GM06990 (cell line): Measurements from ENCODE around the gene EFNA1.

Experiments used
- DNase-seq: peaks from one replicate; pipeline ENCODE4 v3.0.0-alpha.2; 2011; ENCODE audit not compliant: insufficient read length; ENCODE audit errors: extremely low read depth
- H3K27me3 ChIP-seq: replicated peaks from 2 replicates; pipeline ENCODE4 v1.6.0; 2011; ENCODE audit warnings: low read length; ENCODE audit not compliant: control insufficient read depth, insufficient read depth
- H3K36me3 ChIP-seq: 2 replicates; pipeline ENCODE4 v1.5.1; 2011; ENCODE audit warnings: low read length; ENCODE audit not compliant: control insufficient read depth, insufficient read depth
- H3K4me3 ChIP-seq: replicated peaks from 2 replicates; pipeline ENCODE4 v1.5.1; 2011; ENCODE audit warnings: low read depth, mild to moderate bottlenecking, control low read depth, low read length
- CTCF ChIP-seq: IDR thresholded peaks from 2 replicates; pipeline ENCODE4 v1.5.1; 2011; ENCODE audit warnings: low read length, control low read depth, mild to moderate bottlenecking, inconsistent platforms; ENCODE audit not compliant: insufficient read depth, poor library complexity, severe bottlenecking

Gene EFNA1

GRCh38 chr1:155084722-155085503 is 42.8 kb upstream of the EFNA1 start:
- H3K4me3 ChIP-seq = peak overlapping the region; percentile 72
- no peaks in the 10 kb centered on the region for H3K36me3 ChIP-seq
- peaks cover 3% of the 10 kb centered on the region for H3K27me3 ChIP-seq
- TF ChIP-seq CTCF = peak; percentile 93
- DNase-seq = peak; percentile 98

DNA sequence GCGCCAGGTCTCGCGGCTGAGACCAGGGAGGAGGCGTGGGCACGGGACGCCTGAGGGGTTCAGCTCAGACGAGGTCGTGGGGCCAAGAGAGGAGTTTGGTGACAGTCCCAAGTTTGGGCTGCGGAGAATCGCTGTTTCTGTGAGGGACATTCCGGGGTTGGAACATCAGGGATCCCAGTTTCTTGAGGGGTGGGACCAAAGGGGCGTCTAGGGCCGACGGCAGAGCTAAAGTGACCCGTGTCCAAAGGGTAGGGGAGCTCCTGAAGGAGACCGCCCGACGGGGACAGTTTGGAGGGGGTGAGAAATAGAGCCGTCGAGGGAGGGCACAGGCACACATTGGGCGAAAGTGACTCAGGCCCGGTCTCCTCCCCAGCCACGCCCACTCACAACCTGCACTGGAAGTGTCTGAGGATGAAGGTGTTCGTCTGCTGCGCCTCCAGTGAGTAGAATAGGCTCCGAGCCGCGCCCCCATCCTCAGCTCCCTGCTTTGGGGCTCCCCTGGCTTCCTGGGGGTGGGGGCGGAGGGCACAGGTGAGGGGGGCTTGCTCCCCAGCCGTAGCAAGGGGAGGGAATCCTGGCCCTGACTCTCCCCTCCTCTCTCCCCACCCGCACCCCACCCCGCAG is 42.1 kb upstream of the EFNA1 start:
- Histone ChIP-seq H3K36me3 (no peaks in the 10 kb centered on the region), H3K4me3 (peak overlapping the region; percentile 72), H3K27me3 (peaks cover 3% of the 10 kb centered on the region)
- peak; percentile 55 for DNase-seq
- TF ChIP-seq CTCF = no peak

DNA sequence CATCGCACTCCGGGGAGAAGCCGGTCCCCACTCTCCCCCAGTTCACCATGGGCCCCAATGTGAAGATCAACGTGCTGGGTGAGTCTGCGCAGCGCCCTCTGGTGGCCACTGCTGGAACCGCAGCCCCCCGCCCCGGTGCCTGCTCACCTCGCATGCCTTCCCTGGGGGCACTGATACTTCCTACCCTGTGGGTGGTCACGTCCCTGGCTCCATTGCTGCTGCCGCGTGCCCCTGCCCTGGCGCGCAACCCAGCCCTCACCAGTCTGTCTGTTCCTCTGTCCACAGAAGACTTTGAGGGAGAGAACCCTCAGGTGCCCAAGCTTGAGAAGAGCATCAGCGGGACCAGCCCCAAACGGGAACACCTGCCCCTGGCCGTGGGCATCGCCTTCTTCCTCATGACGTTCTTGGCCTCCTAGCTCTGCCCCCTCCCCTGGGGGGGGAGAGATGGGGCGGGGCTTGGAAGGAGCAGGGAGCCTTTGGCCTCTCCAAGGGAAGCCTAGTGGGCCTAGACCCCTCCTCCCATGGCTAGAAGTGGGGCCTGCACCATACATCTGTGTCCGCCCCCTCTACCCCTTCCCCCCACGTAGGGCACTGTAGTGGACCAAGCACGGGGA is 41.4 kb upstream of the EFNA1 start:
- TF ChIP-seq CTCF = peak; percentile 97
- Histone ChIP-seq H3K36me3 (no peaks in the 10 kb centered on the region), H3K4me3 (no peak overlapping the region; the same call in 1 of the 2 replicates), H3K27me3 (peaks cover 4% of the 10 kb centered on the region)
- peak; percentile 87 for DNase-seq

DNA sequence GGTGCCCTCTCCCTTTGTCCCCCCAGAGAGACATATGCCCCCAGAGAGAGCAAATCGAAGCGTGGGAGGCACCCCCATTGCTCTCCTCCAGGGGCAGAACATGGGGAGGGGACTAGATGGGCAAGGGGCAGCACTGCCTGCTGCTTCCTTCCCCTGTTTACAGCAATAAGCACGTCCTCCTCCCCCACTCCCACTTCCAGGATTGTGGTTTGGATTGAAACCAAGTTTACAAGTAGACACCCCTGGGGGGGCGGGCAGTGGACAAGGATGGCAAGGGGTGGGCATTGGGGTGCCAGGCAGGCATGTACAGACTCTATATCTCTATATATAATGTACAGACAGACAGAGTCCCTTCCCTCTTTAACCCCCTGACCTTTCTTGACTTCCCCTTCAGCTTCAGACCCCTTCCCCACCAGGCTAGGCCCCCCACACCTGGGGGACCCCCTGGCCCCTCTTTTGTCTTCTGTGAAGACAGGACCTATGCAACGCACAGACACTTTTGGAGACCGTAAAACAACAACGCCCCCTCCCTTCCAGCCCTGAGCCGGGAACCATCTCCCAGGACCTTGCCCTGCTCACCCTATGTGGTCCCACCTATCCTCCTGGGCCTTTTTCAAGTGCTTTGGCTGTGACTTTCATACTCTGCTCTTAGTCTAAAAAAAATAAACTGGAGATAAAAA is 40.7 kb upstream of the EFNA1 start:
- Histone ChIP-seq H3K27me3 (peaks cover 4% of the 10 kb centered on the region), H3K36me3 (no peaks in the 10 kb centered on the region), H3K4me3 (no peak overlapping the region)
- TF ChIP-seq CTCF = peak; percentile 17
- DNase-seq = no peak

DNA sequence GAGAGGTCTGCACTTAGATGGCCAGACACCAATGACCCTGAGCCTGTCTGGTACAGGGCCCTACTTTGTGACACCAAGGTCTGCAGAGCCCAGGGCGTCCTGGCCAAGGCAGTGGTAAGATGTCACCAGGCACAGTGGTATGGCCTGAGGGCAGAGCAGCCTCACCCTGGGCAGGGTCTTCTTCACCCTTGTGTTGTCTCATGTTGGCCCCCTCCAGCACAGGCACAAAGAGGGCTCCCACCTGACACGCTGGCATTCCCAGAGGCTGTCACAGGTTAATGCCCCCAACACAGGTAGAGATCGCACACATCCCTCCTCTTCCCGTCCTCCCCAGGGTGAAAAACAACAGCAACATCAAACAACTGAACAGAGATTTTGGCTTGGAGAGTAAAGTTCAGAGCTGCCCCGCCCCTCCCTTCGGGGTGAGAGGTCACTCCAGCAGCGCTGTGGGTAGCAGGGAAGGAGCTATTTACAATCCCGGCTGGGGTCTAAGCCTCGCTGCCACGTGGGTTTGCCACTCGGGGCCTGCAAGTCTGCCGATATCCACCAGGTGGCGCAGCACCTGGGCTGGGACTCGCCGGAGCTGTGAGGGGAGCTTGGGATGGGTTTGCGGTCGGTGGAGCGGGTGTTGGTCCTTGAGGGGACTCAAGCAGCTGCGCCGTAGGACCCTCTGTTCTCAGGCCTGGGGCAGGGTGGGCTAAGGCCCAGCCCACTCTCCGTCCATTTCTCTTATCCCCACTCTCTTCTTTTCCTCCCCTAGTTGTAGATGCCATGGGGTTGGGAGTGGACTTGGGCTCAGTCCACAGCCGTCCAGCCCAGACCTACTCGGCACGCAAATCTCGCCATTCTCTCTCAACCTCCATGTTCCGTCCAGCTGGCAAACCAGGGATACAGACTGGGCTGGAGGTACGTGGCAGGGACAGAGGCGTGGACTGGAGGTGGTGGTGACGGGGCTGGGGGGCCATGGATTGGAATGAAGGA is 36.3 kb upstream of the EFNA1 start:
- Histone ChIP-seq H3K4me3 (no peak overlapping the region), H3K36me3 (no peaks in the 10 kb centered on the region), H3K27me3 (peaks cover 1% of the 10 kb centered on the region)
- peak; percentile 73 for DNase-seq
- peak; percentile 97 for TF ChIP-seq CTCF
